HG02759 (cell line): ENCODE measurements around the gene CCDC92.

ENCODE experiments used
- ATAC-seq: cut with Tn5 transposase; IDR thresholded peaks from one replicate; pipeline ENCODE4 v1.9.1; 2021; ENCODE audit warnings: mild to moderate bottlenecking, moderate library complexity; ENCODE audit not compliant: unreplicated experiment

Gene CCDC92

GRCh38 chr12:124002021-124002644 is 29.5 kb upstream of the CCDC92 start:
- no peak for ATAC-seq

DNA sequence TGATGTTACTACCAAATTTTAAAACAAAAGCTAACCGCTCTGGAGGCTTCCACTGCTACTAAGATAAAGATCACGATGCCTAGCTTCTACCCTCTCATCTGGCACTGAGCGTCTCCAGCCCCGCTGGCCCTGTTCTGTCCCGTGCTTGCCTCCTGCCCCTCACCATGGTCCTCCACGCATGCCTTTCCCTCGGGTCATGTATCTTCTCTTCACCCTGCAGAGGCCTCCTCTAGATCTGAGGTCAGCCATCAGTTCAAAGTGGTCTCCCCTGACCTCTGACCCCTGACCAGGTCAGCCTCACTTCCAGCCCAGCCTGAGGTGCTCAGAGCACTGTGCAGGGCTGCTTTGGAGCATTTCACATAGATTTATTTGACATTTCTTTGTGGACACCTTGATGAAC is 28.7 kb upstream of the CCDC92 start:
- no peak for ATAC-seq

GRCh38 chr12:124000111-124000510 is 27.5 kb upstream of the CCDC92 start:
- ATAC-seq = no peak

GRCh38 chr12:123998991-123999359 is 26.3 kb upstream of the CCDC92 start:
- ATAC-seq = no peak

GRCh38 chr12:123998344-123998990 is 25.8 kb upstream of the CCDC92 start:
- no peak for ATAC-seq

GRCh38 chr12:123997908-123998307 is 25.3 kb upstream of the CCDC92 start:
- no peak for ATAC-seq

DNA sequence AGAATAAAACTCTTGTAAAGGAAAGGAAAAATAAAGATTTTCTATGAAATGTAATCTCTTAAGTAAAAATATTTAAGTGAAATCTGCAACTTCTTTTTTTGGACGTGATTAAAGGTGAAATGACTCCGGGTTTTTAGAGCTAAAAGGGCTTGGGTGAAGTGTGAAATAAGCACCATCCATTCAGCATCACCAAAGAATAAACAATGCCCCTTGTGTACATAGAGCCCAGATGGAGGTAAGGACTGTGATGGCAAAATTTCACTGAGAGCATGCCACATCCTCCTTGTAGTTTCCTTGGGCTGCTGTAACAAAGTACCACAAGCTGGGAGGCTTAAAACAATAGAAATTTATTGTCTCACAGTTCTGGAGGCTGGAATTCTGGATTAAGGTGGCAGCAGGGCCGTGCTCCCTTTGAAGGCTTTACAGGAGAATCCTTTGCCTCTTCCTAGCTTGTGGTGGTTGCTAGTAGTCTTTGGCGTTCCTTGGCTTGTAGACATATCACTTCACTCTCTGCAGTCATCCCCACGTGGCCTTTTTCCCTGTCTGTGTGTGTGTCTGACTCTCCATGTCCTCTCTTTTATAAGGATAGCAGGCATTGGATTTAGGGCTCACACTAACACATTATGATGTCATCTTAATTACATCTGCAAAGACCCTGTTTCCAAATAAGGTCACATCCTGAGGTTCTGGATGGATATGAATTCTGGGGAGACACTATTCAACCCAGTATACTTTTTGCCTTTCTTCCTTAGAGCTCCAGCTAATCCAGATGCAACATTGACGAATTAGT is 24.6 kb upstream of the CCDC92 start:
- ATAC-seq = no peak

GRCh38 chr12:123996581-123996980 is 23.9 kb upstream of the CCDC92 start:
- ATAC-seq = no peak

GRCh38 chr12:123995023-123995748 is 22.6 kb upstream of the CCDC92 start:
- ATAC-seq = no peak

- no peak for ATAC-seq
Measured at GRCh38 chr12:123992118-123992825, 19.6 kb upstream of the CCDC92 start.

GRCh38 chr12:123991372-123991951 is 18.8 kb upstream of the CCDC92 start:
- no peak for ATAC-seq

DNA sequence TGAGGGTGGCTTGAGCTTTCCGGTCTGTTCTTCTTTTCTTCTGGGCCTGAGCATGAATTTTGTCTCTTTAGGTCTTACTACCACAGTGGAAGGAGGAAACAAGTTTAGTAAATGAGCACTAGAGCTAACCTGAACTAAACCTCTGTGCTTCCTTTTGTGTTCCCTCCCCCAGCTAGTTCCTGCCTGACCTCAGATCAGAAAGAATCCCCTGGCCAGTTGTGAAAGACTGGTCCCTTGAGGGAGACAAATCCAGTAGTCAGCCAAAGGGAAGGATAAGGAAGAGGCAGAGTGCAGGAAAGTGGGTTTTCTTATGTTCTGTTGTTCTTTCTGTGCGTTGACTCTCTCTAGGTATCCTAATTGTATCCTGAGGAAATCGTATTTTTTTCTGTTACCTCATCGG is 17.9 kb upstream of the CCDC92 start:
- ATAC-seq = no peak

- ATAC-seq = no peak
Measured at GRCh38 chr12:123989753-123990152, 17.1 kb upstream of the CCDC92 start.

- no peak for ATAC-seq
Measured at GRCh38 chr12:123989168-123989567, 16.5 kb upstream of the CCDC92 start.

DNA sequence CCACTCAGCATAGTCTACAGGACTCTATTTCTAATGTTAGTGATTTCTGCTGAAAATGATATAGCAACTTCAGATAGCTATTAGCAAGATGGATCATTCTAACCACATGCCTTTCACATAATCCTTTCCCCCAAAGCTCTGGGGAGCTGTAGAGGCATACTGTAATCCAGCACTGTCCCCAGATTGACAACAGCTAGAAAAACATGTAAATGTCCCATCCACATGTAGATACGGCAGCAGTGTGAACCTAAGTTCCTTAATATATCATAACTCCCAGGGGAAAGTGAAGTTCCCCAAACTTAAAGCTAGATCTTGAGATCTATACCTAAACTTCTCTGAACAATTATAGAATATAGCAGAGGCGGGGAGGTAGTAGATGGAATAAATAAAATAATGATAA is 14.4 kb upstream of the CCDC92 start:
- no peak for ATAC-seq

DNA sequence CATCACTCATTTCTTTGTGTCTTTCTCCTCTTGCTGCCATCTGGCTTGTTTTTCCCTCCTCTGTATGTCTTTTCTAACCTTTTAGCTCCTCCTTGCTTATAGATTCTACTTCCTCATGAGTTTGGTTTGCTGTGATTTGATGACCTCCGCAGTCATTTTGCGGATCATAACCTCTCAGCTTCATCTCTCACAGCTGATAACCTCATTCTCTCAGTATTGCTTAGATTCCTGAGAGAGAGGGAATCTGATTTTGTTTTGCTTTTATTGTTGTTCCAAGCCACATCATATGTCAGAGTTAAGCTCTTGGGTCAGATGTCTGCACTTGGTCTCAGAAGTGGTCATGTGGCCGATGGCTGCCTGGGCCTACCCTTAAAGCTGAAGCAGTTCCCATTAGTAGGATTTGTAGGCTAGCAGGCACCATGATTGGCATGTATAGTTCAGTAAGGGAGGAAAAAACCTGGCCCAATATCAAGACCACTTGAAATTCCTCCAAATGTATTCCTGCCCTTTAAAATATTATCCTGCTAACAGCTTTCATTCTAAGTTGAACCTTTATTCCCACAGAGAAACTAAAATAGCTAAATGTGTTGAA is 13.8 kb upstream of the CCDC92 start:
- ATAC-seq = no peak

GRCh38 chr12:123984903-123985302 is 12.3 kb upstream of the CCDC92 start:
- no peak for ATAC-seq

DNA sequence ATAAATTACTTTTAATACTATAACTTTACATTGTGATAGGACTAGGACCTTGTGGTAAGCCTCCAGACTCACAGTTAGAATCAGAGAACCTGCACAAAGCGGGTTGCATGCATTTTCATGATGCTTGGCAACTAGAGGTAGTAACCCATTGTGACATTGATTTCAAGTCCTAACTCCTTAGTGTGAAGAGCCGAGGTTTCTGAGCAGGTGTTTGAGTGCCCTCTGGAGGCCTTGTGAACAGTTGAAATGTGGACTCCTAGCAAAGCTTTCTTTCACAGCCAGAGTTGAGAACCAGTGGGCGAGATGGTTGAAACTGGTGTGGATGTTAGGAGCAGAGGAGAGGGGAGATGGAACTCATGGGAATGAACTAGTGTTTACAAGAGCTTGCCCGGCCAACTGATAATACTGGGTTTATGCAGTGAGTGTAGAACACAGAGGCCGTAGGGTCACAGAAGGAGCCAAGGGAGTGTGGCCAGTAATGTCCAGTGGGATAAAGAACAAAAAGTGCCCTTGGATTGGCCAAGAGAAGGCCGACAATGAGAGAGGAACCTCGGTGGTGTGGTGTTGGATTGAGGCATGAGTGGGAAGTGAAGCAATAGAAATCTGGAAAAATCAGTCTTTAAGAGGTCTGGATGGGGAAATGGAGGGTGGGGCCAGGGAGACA is 11.3 kb upstream of the CCDC92 start:
- ATAC-seq = no peak

- no peak for ATAC-seq
Measured at GRCh38 chr12:123982269-123982668, 9.6 kb upstream of the CCDC92 start.

DNA sequence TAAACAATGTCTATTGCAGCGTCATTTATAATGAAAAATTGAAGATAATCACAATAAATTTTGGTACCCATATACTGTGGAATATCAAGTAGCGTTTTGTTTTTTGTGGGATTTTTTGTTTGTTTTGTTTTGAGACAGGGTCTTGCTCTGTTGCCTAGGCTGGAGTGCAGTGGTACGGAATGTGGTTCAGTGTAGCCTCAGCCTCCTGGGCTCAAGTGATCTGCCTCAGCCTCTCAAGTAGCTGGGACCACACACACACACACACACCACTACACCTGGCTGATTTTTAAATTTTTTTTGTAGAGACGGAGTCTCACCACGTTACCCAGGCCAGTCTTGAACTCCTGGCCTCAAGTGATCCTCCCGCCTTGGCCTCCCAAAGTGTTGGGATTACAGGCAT is 6.9 kb upstream of the CCDC92 start:
- ATAC-seq = no peak
